GM23248 (cell line): Measurements from ENCODE around the gene VASH1. TPM values are rescaled to one million over a fixed set of nuclear protein-coding genes. Genes with fewer than 3 reads are reported as not detected.

Experiments used
- DNase-seq: peaks from one replicate; pipeline ENCODE4 v3.0.0-alpha.2; 2015
- H2AFZ ChIP-seq: fragments of 200-600 bp; sonication (generic); 2 replicates; pipeline ENCODE4 v1.6.1; 2016; ENCODE audit warnings: antibody characterized with exemption
- H3F3A ChIP-seq: fragments of 200-600 bp; sonication (generic); 2 replicates; pipeline ENCODE4 v1.6.1; 2016; ENCODE audit warnings: mild to moderate bottlenecking, antibody characterized with exemption, mixed run types; ENCODE audit not compliant: insufficient read depth
- H3K27ac ChIP-seq: fragments of 200-600 bp; sonication (generic); 2 replicates; pipeline ENCODE4 v1.5.1; 2016; ENCODE audit warnings: mild to moderate bottlenecking
- H3K27me3 ChIP-seq: fragments of 200-600 bp; sonication (generic); replicated peaks from 2 replicates; pipeline ENCODE4 v1.6.1; 2016; ENCODE audit warnings: mild to moderate bottlenecking; ENCODE audit not compliant: insufficient read depth
- H3K36me3 ChIP-seq: fragments of 200-600 bp; sonication (generic); 2 replicates; pipeline ENCODE4 v1.6.1; 2016; ENCODE audit warnings: low read depth, mild to moderate bottlenecking
- H3K4me1 ChIP-seq: fragments of 200-600 bp; sonication (generic); 2 replicates; pipeline ENCODE4 v1.6.1; 2016; ENCODE audit warnings: mild to moderate bottlenecking; ENCODE audit not compliant: insufficient read depth
- H3K4me2 ChIP-seq: fragments of 200-600 bp; sonication (generic); one replicate; pipeline ENCODE4 v1.6.1; 2016; ENCODE audit warnings: mild to moderate bottlenecking; ENCODE audit not compliant: unreplicated experiment
- H3K4me3 ChIP-seq: fragments of 200-600 bp; sonication (generic); 2 replicates; pipeline ENCODE4 v1.5.1; 2016; ENCODE audit warnings: mild to moderate bottlenecking
- H3K79me2 ChIP-seq: fragments of 200-600 bp; sonication (generic); 2 replicates; pipeline ENCODE4 v1.6.1; 2016; ENCODE audit warnings: mild to moderate bottlenecking; ENCODE audit not compliant: insufficient read depth
- H3K9ac ChIP-seq: fragments of 200-600 bp; sonication (generic); 2 replicates; pipeline ENCODE4 v1.6.1; 2016; ENCODE audit warnings: mild to moderate bottlenecking
- H3K9me2 ChIP-seq: fragments of 200-600 bp; sonication (generic); 2 replicates; pipeline ENCODE4 v1.6.1; 2016; ENCODE audit warnings: mixed run types, mild to moderate bottlenecking, moderate library complexity; ENCODE audit not compliant: insufficient read depth
- H3K9me3 ChIP-seq: fragments of 200-600 bp; sonication (generic); one replicate; pipeline ENCODE4 v1.6.1; 2017; ENCODE audit warnings: low read depth
- H4K20me1 ChIP-seq: fragments of 200-600 bp; sonication (generic); 2 replicates; pipeline ENCODE4 v1.6.0; 2016; ENCODE audit not compliant: insufficient read depth
- EZH2 ChIP-seq: fragments of 200-600 bp; sonication (generic); IDR thresholded peaks from 2 replicates; pipeline ENCODE4 v1.6.1; 2018; ENCODE audit warnings: antibody characterized with exemption, mild to moderate bottlenecking; ENCODE audit not compliant: insufficient read depth, poor library complexity, severe bottlenecking
- EZH2phosphoT487 ChIP-seq: fragments of 200-600 bp; sonication (generic); IDR thresholded peaks from 2 replicates; pipeline ENCODE4 v1.6.1; 2018; ENCODE audit warnings: antibody characterized with exemption, moderate library complexity, mild to moderate bottlenecking, low read depth; ENCODE audit not compliant: insufficient read depth
- WGBS, 2 experiments: methylation state at CpG; one replicate each; pipeline ENCODE4 v1.1.6; 2015 to 2017; ENCODE audit warnings: low lambda C conversion rate in 2 of 2, low coverage in 1 of 2; ENCODE audit errors: missing lambda C conversion rate in 2 of 2; 5-methylcytosine and 5-hydroxymethylcytosine counted together
- in situ Hi-C: fragments of 300-500 bp; cut with MboI; formaldehyde crosslinking; loops from 2 replicates; pipeline ENCODE4 v1.15.0; 2020
- polyA plus RNA-seq: library from polyadenylated mRNA; unstranded; fragments of >200 nt; fragmentation: Nextera tagmentation; extraction: Ambion mirVana; gene quantifications from 2 replicates; pipeline ENCODE4 v1.2.1, GENCODE V29; 2016
- total RNA-seq: library from RNA; depleted of rRNA; stranded (reverse); fragments of >200 nt; shearing (Covaris generic); gene quantifications from 2 replicates; pipeline ENCODE4 v1.2.3, GENCODE V29; 2014; rRNA removed

Gene VASH1
- total RNA-seq (2.6 and 2.9 TPM in 2 replicates), polyA plus RNA-seq (2.1 and 2.2 TPM in 2 replicates)

DNA sequence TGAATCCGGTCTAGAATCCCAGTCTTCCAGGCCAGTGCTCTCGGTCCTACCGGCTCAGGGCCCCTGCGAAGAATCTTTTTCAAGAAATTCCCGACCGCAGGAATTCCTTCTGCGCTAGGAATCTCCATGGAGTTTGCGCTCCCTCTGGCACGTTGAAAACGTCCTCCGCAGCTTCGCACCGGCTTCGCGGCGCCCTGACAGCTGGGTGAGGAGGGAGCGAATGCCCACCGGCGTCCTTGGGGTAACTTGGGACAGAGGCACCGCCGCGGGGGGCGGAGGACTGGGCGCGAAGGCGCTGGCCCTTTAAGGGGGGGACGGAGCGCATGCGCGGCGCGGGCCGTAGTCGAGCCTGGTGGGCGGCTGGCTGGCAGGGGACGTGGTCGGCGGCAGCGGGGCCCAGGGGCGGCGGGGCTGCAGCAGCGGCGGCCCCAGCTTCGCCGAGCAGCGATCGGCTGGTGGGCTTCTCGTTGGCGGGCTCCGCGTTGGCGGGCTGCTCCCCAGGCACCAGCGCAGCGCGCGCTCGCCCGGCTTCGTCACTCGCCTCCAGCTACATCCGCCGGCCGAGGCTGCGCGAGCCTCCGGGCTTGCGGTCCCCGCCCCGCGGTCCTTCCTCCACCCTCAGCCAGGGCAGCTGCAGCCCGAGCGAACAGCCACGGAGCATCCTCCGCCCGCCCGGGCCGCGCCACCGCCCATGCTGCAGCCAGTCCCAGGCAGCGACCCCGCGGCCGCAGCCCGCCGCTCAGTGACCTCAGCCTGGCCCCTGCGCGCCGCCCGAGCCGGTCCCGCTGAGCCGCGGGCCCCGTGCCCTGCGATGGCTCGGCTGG, at the start of gene VASH1:
Gene VASH1 (plus strand): TSS at position 333 of the 824 bp plus-strand sequence. CDS start 1,354 bp downstream, outside the sequence.
- Histone ChIP-seq H3K36me3 (no peaks in the 10 kb centered on the region), H4K20me1 (no peaks in the 10 kb centered on the region), H3K9me3 (no peaks in the 10 kb centered on the region), H3K79me2 (no peaks in the 10 kb centered on the region), H2AFZ (peak within 1 kb of the TSS; percentile 97), H3K9ac (peak within 1 kb of the TSS; percentile 54), H3K4me1 (0 out of 2 replicates have a peak, but pooled peaks cover 4% of the 10 kb centered on the region), H3K4me2 (peak within 1 kb of the TSS; percentile 89), H3K4me3 (peak within 1 kb of the TSS; percentile 76), H3F3A (no peaks in the 10 kb centered on the region), H3K9me2 (no peaks in the 10 kb centered on the region), H3K27me3 (no peaks in the 10 kb centered on the region; the same call in 1 of the 2 replicates), H3K27ac (no peak within 1 kb of the TSS)
- TF ChIP-seq EZH2 (no peak), EZH2phosphoT487 (no peak)
- DNase-seq: peak; percentile 91
- 1 to 3% methylated on average over 64 to 69 of the region's 96 CpGs for WGBS, 2 experiments
- in situ Hi-C loops: no loop called here

DNA sequence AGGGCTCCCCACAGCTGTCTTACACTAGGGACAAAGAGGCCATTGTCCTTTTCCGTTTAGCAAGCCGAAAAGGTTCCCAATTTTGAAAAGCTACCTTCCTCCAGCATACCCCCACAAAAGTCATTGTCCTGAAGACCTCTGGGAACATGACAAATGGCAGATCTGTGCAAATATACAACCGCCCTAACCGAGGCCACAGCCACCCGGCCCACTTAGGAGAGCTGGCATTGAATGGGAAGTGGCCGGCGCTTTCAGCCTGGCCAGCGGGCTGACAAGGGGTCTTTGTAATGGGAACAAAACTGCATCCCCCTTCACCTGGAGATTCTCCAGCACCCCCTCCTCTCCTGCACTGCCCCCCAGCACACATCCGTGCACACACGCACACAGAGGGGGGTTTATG, 48.1 kb upstream of the VASH1 start:
- no peak for DNase-seq
- Histone ChIP-seq H3K27me3 (peaks cover 13% of the 10 kb centered on the region; the same call in 1 of the 2 replicates), H3K9me3 (no peaks in the 10 kb centered on the region), H3K9me2 (no peaks in the 10 kb centered on the region), H3K79me2 (no peaks in the 10 kb centered on the region), H3K4me1 (no peaks in the 10 kb centered on the region), H3K27ac (no peak overlapping the region), H2AFZ (no peak overlapping the region), H3K4me2 (no peak overlapping the region), H3K9ac (no peak overlapping the region), H3K4me3 (no peak overlapping the region), H3F3A (no peaks in the 10 kb centered on the region), H3K36me3 (no peaks in the 10 kb centered on the region), H4K20me1 (no peaks in the 10 kb centered on the region)
- TF ChIP-seq EZH2phosphoT487 (no peak), EZH2 (no peak)
- in situ Hi-C loops: loop anchor here (25.0 kb wide), 1 partner anchor 374 kb away; the partner anchor contains the start of gene CIPC
- 85 to 88% methylated on average over 10 of the region's 10 CpGs for WGBS, 2 experiments

DNA sequence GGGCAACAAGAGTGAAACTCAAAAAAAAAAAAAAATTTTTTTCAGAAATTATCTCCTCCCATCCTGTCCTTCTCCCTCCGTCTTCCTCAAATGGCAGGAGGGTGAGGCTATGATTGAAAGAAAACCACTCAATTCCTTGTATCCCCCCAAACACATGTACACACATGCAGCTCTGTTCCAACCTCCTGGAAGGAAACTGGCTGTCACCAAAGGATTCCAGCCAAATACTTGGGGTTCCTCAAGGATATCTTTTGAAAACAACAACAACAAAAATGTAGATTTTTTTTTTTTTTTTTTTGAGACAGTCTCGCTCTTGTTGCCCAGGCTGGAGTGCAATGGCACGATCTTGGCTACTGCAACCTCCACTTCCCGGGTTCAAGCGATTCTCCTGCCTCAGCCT, 46.8 kb upstream of the VASH1 start:
- in situ Hi-C loops: loop anchor here (25.0 kb wide), 1 partner anchor 373 kb away; the partner anchor contains the start of gene CIPC
- H3K9ac ChIP-seq: no peak overlapping the region
- no peaks in the 10 kb centered on the region for H3K36me3 ChIP-seq
- H3F3A ChIP-seq: no peaks in the 10 kb centered on the region
- H3K9me3 ChIP-seq: no peaks in the 10 kb centered on the region
- no peaks in the 10 kb centered on the region for H3K4me1 ChIP-seq
- 93 to 96% methylated on average over 5 of the region's 5 CpGs for WGBS, 2 experiments
- TF ChIP-seq EZH2: no peak
- TF ChIP-seq EZH2phosphoT487: no peak
- H3K4me2 ChIP-seq: no peak overlapping the region
- no peak overlapping the region for H3K4me3 ChIP-seq
- H3K79me2 ChIP-seq: no peaks in the 10 kb centered on the region
- H3K27ac ChIP-seq: no peak overlapping the region
- H3K9me2 ChIP-seq: no peaks in the 10 kb centered on the region
- H3K27me3 ChIP-seq: peaks cover 13% of the 10 kb centered on the region; the same call in 1 of the 2 replicates
- no peaks in the 10 kb centered on the region for H4K20me1 ChIP-seq
- H2AFZ ChIP-seq: no peak overlapping the region
- no peak for DNase-seq

DNA sequence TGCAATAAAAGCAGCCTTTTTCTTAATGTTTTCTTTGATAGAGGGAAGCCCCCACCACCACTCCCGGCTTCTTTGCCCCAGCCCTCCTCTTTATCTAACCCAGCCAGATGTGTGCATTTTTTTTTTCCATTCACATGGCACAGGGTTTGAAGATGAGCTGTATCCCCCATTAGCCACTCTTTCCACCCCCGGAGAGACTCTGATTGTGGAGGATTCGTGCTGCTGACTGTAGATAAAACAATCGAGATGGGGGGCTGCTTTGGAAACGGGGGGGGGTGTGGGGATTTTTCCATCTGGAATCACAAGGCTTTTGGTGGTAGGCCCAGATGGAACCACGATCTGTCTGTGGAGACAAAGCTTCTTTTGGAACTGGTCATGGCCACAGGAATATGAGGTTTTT, 46.2 kb upstream of the VASH1 start:
- no peak for DNase-seq
- Histone ChIP-seq H4K20me1 (no peaks in the 10 kb centered on the region), H3K4me2 (no peak overlapping the region), H3K9me2 (no peaks in the 10 kb centered on the region), H3K4me1 (no peaks in the 10 kb centered on the region), H3K27ac (no peak overlapping the region), H3K27me3 (peaks cover 13% of the 10 kb centered on the region; the same call in 1 of the 2 replicates), H3K36me3 (no peaks in the 10 kb centered on the region), H3F3A (no peaks in the 10 kb centered on the region), H3K9ac (no peak overlapping the region), H2AFZ (peak overlapping the region; percentile 2; the same call in 1 of the 2 replicates), H3K79me2 (no peaks in the 10 kb centered on the region), H3K4me3 (no peak overlapping the region), H3K9me3 (no peaks in the 10 kb centered on the region)
- WGBS, 2 experiments: 40% methylated on average over 6 of the region's 6 CpGs
- no peak for TF ChIP-seq EZH2phosphoT487
- in situ Hi-C loops: loop anchor here (25.0 kb wide), 1 partner anchor 372 kb away; the partner anchor contains the start of gene CIPC
